GM04504 (cell line): ENCODE measurements around the gene ETF1.

Experiments used
- DNase-seq: peaks from one replicate; pipeline ENCODE4 v3.0.0-alpha.2; 2012; ENCODE audit warnings: low read depth

The ETF1 gene

GRCh38 chr5:138463419-138464007 lies 79.5 kb downstream of the ETF1 start:
- DNase-seq: no peak

GRCh38 chr5:138461343-138462125 lies 81.5 kb downstream of the ETF1 start:
- peak; percentile 69 for DNase-seq

GRCh38 chr5:138460032-138460693 lies 82.9 kb downstream of the ETF1 start:
- no peak for DNase-seq

GRCh38 chr5:138459311-138459933 lies 83.6 kb downstream of the ETF1 start:
- no peak for DNase-seq

- DNase-seq: no peak
Measured at GRCh38 chr5:138458856-138459255, 84.2 kb downstream of the ETF1 start.

GRCh38 chr5:138458384-138458783 lies 84.7 kb downstream of the ETF1 start:
- no peak for DNase-seq

- DNase-seq: no peak
Measured at GRCh38 chr5:138457531-138458275, 85.3 kb downstream of the ETF1 start.
